D721Med (cell line): ENCODE measurements around the gene ANO1.

Experiments
- DNase-seq: peaks from one replicate; pipeline ENCODE4 v3.0.0; 2011; ENCODE audit warnings: low spot score; ENCODE audit not compliant: insufficient read length
- FAIRE-seq: peaks from 2 replicates; lab custom pipeline; 2011; peaks lifted over from hg19 to GRCh38; lab: Jason Lieb, UNC
- TF ChIP-seq, protein P1 (sequence below): IDR thresholded peaks from 2 replicates; pipeline ENCODE4 v1.5.1; 2012; ENCODE audit warnings: mild to moderate bottlenecking, control low read depth; ENCODE audit not compliant: insufficient read depth; ENCODE audit errors: missing control alignments

The ANO1 gene

DNA sequence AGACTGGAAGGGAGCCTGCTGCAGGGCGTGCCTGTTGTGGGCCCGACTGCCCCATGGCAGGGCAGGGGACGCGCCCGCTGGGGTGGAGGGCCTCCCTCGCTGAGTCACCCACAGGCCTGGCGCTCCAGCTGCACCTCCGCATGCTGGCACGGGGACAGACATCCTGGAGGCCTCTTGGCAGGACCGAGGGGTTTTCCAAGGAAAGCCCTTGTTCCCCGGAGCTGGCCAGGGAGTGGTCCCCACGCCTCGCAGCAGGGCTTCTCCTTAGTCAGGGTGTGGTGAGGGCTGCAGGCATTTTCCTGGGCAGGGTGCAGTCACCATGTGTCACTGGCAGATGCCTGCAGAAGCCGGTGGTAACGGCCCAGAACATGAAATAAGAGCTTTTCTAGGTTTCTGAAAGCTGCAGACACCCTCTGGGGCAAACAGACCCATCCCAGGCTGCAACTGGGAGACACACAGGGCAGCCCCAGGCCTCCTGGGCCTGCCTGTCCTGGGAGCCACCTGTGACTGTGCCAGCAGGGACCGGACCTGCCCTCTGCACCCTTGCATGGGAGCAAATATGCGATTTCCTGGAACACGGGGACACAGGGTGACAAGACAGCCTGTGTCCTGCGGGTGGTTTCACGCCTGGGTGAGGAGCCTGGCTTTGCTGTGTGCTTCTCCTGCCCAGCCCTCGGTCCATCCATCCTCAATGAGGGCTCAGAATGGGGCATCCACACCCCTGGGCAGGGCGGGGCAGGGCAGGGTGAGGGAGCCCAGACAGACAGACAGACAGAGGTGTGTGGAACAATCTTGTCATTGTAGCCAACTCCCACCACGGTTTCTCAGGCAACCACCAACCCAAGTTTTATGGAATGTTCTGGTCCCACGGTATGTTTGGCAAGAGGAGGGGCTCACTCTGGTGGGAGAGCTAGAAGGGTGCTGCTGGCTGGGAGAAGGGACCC, 81.8 kb downstream of the ANO1 start:
- DNase-seq (no peak), FAIRE-seq (no peak)
- TF ChIP-seq, protein P1, sequence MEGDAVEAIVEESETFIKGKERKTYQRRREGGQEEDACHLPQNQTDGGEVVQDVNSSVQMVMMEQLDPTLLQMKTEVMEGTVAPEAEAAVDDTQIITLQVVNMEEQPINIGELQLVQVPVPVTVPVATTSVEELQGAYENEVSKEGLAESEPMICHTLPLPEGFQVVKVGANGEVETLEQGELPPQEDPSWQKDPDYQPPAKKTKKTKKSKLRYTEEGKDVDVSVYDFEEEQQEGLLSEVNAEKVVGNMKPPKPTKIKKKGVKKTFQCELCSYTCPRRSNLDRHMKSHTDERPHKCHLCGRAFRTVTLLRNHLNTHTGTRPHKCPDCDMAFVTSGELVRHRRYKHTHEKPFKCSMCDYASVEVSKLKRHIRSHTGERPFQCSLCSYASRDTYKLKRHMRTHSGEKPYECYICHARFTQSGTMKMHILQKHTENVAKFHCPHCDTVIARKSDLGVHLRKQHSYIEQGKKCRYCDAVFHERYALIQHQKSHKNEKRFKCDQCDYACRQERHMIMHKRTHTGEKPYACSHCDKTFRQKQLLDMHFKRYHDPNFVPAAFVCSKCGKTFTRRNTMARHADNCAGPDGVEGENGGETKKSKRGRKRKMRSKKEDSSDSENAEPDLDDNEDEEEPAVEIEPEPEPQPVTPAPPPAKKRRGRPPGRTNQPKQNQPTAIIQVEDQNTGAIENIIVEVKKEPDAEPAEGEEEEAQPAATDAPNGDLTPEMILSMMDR, result no peak

DNA sequence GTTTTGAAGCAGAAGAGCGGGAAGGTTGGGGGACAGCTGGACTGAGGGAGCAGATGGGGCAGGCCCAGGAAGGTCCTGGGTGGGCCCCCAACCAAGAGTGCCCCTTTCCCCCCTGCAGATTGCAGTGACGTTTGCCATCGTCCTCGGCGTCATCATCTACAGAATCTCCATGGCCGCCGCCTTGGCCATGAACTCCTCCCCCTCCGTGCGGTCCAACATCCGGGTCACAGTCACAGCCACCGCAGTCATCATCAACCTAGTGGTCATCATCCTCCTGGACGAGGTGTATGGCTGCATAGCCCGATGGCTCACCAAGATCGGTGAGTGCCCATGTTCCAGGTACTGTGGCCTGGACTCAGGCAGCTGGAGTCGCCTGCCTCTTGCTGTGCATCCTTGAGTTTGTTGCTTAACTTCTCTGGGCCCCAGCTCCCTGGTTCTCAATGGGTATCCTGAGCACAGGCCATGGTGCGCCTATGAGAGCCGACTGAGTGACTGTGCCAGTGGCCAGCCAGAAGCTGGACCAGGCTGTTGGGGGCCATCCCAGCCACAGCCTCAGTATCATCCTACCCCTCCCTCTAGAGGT, 83.0 kb downstream of the ANO1 start:
- FAIRE-seq, result no peak
- TF ChIP-seq, protein P1, result no peak
- no peak for DNase-seq

DNA sequence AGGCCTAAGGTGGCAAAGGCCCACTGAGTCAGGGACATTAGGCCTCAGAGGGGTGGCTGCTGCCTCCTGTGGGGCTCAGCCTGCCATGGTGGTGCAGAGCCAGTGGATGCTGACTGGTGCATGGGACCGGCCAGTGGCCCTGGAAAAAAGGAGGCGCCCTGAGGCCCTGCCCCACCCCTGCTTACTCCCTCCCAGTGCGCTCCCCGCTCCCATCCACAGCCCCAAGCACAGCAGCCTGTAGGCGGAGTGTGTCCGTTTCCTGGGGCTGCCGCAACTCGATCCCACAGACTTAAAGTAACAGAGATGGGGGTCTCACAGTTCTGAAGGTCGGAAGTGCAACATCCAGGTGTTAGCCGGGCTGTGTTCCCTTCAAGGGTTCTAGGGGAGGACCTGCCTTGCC, 86.6 kb downstream of the ANO1 start:
- TF ChIP-seq, protein P1, result no peak
- FAIRE-seq (no peak), DNase-seq (no peak)

DNA sequence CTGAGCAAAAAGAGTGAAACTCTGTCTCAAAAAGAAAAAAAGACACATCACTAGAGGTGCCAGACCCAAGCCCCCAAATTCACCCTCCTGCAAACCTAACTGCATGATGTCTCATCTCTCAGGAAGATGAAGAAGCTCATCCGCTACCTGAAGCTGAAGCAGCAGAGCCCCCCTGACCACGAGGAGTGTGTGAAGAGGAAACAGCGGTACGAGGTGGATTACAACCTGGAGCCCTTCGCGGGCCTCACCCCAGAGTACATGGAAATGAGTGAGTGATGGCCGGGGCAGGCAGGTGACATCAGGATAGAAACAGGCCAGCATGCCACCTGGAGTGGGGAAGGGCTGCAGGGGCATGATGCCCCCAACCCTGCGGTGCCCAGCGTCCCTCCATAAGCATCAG, 89.0 kb downstream of the ANO1 start:
- DNase-seq, result no peak
- TF ChIP-seq, protein P1, result no peak

DNA sequence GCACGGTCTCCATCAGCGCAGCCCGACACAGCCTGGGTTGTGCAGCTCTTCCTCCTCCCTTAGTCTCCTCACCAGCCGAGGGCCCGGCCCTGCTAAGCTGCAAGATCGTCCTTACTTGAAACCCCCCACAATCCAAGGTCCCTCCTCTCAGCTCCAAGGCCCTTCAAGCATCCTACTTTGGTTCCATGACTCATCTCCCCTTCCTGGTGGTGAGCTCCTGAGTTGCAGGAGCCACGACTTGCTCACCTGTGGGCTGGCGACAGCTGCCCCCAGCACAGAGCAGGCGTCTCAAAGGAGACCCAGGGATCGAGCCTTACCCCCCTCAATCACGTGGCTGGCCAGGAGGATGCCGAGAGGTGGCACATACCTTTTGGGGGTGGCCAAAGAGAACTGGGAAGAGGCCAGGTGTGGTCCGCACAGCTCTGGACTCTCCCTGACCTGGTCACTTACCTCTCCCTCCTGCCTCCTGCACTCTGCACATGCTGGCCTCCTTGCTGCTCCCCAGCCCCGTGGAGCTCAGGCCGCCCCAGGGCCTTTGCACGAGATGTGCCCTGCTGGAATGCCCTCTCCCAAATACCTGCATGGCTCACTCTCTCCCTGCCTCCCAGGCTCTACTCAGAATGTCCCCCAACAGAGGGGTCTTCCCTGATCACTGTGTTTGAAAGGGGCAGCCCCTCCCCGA, 89.7 kb downstream of the ANO1 start:
- no peak for FAIRE-seq
- TF ChIP-seq, protein P1, result no peak
- no peak for DNase-seq

More for the DNA sequence above, 89.0 kb downstream of the ANO1 start:
- no peak for FAIRE-seq

DNA sequence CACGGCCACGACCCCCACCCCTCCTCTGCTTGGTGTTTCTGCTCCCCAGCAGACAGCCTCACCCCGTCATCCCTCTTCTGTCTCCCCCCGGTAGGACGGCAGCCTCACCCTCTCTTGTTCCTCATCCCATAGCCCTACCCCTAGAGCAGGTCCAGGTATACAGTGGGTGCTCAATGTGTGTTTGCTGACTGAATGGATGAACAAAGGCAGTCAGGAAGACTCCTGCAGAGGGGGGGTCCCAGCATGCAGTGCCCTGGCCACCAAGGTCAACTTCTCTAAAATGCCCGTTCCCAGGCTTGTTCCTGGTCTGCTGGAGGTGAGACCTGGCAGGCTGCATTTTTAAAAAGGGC, 90.3 kb downstream of the ANO1 start:
- no peak for FAIRE-seq
- DNase-seq, result no peak
- TF ChIP-seq, protein P1, result no peak
